BLaER1 treated with 17β-estradiol and CSF1 and Interleukin-3, amounts not matched to agents 10 nM and 100 nM (cell line): Measurements from ENCODE around the gene CCR8.

Experiments used
- H3K27ac ChIP-seq, 11 experiments: shearing (Covaris generic); formaldehyde crosslinking; 2 replicates each; pipeline ENCODE4 v1.8.1; 2022
- H3K27me3 ChIP-seq, 11 experiments: shearing (Covaris generic); formaldehyde crosslinking; 2 replicates each; pipeline ENCODE4 v1.8.1; 2022
- H3K36me3 ChIP-seq, 11 experiments: shearing (Covaris generic); formaldehyde crosslinking; 2 replicates each; pipeline ENCODE4 v1.8.1; 2022
- H3K4me1 ChIP-seq, 10 experiments: shearing (Covaris generic); formaldehyde crosslinking; 2 replicates each; pipeline ENCODE4 v1.8.1; 2022
- H3K4me2 ChIP-seq, 11 experiments: shearing (Covaris generic); formaldehyde crosslinking; 2 replicates each; pipeline ENCODE4 v1.8.1; 2022
- H3K4me3 ChIP-seq, 10 experiments: shearing (Covaris generic); formaldehyde crosslinking; 2 replicates each; pipeline ENCODE4 v1.8.1; 2022
- H3K9ac ChIP-seq, 11 experiments: shearing (Covaris generic); formaldehyde crosslinking; 2 replicates each; pipeline ENCODE4 v1.8.1; 2022
- H3K9me3 ChIP-seq, 11 experiments: shearing (Covaris generic); formaldehyde crosslinking; replicated peaks in 1 of 11; 2 replicates each; pipeline ENCODE4 v1.8.1; 2022
- H4K20me1 ChIP-seq, 11 experiments: shearing (Covaris generic); formaldehyde crosslinking; 2 replicates each; pipeline ENCODE4 v1.8.1; 2022
- Cebpa-rat ChIP-seq, 11 experiments: shearing (Covaris generic); IDR thresholded peaks; 2 replicates each; pipeline ENCODE4 v1.8.1; 2022

CCR8 gene

DNA sequence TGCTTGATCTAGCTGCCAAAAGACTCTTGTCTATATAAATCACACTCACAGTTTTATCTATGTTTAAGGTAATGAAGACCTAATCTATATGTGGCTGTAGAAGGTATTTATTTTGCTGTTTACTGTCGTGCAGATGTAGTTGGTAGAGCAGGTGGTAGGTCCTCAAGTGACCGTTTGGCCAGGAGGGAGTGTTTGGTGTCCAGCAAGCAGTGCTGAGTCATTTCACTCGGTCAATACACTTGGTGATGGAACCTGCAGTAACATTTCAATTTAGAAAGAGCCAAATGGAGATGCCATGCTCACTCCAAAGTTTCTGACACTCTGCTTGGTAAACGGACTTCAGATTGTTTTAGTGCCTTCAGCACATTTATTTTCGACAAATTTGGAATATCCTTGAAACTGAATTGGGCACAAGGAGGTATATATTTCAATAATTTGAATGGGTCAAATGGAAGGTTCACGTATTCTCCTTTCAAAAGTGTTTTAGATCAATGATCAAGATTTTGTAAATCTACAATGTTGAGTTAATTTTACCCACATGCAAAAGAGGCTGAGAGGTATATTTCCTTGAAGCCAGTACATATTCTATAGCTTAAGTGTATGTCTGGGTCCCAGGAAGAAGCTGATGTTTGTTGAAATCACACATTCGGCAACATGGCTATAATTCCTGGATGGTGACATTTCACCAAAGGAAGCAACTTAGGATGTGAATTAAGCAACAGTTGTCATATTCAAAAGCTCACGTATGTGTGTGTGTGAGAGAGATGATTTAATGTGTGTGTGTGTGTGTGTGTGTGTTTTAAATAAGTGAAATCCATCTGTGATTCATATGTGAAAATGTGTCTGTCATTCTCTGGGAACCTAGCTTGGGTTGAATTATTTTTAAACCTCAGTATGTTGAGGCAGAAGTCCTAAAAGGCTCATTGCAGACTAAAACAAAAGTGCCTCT lies 42.0 kb upstream of the CCR8 start:
- no peaks in the 10 kb centered on the region for H3K36me3 ChIP-seq
- H4K20me1 ChIP-seq, result no peaks in the 10 kb centered on the region; a peak in 1 of 22 replicates
- H3K9me3 ChIP-seq, result no peaks in the 10 kb centered on the region
- peak overlapping the region in 4 of 11 experiments; percentile 5 to 56 (median 10); a peak in 2 of 22 replicates for H3K4me2 ChIP-seq
- TF ChIP-seq Cebpa-rat (IDR thresholded peaks at IDR 0.05), result no peak
- H3K4me1 ChIP-seq, result peaks cover 28 to 64% (median 37%) of the 10 kb centered on the region in 10 experiments
- H3K9ac ChIP-seq, result 0 out of 22 replicates have a peak overlapping the region, but pooled peaks of 2 of the 11 experiments have one; percentile 17 to 25
- H3K27me3 ChIP-seq, result no peaks in the 10 kb centered on the region
- H3K4me3 ChIP-seq, result no peak overlapping the region
- H3K27ac ChIP-seq, result no peak overlapping the region

- peak overlapping the region; percentile 18 to 75 (median 46); a peak in 20 of 22 replicates for H3K4me2 ChIP-seq
- no peaks in the 10 kb centered on the region for H3K9me3 ChIP-seq
- no peaks in the 10 kb centered on the region for H3K27me3 ChIP-seq
- TF ChIP-seq Cebpa-rat (IDR thresholded peaks at IDR 0.05), result no peak
- H3K4me3 ChIP-seq, result no peak overlapping the region
- no peaks in the 10 kb centered on the region for H3K36me3 ChIP-seq
- H3K9ac ChIP-seq, result peak overlapping the region in 1 of 11 experiments; percentile 17; a peak in 2 of 22 replicates
- no peaks in the 10 kb centered on the region; a peak in 1 of 22 replicates for H4K20me1 ChIP-seq
- H3K4me1 ChIP-seq, result peaks cover 28 to 58% (median 37%) of the 10 kb centered on the region in 10 experiments
- peak overlapping the region in 5 of 11 experiments; percentile 30 to 54 (median 45); a peak in 9 of 22 replicates for H3K27ac ChIP-seq
These were observed 41.2 kb upstream of the CCR8 start for GRCh38 chr3:39288300-39288808.

GRCh38 chr3:39289107-39289506 lies 40.4 kb upstream of the CCR8 start:
- Histone ChIP-seq H3K27ac (peak overlapping the region in 4 of 11 experiments; percentile 30 to 46 (median 40); a peak in 6 of 22 replicates), H3K9ac (peak overlapping the region in 1 of 11 experiments; percentile 0; a peak in 2 of 22 replicates), H3K9me3 (no peaks in the 10 kb centered on the region), H3K4me3 (no peak overlapping the region), H4K20me1 (no peaks in the 10 kb centered on the region; a peak in 1 of 22 replicates), H3K4me2 (peak overlapping the region in 9 of 11 experiments; percentile 24 to 75 (median 56); a peak in 17 of 22 replicates), H3K27me3 (no peaks in the 10 kb centered on the region), H3K36me3 (no peaks in the 10 kb centered on the region), H3K4me1 (peaks cover 26 to 55% (median 34%) of the 10 kb centered on the region in 10 experiments)
- no peak for TF ChIP-seq Cebpa-rat (IDR thresholded peaks at IDR 0.05)

- H3K9ac ChIP-seq, result peak overlapping the region in 6 of 11 experiments; percentile 4 to 34 (median 16); a peak in 2 of 22 replicates
- H4K20me1 ChIP-seq, result no peaks in the 10 kb centered on the region; a peak in 1 of 22 replicates
- H3K4me1 ChIP-seq, result peaks cover 15 to 43% (median 27%) of the 10 kb centered on the region in 10 experiments; a peak in 19 of 20 replicates
These were observed 39.3 kb upstream of the CCR8 start for GRCh38 chr3:39290255-39290654.

GRCh38 chr3:39291903-39292329 lies 37.6 kb upstream of the CCR8 start:
- Histone ChIP-seq H3K36me3 (no peaks in the 10 kb centered on the region), H3K9me3 (0 out of 22 replicates have a peak, but pooled peaks cover 0 to 2% (median 0%) of the 10 kb centered on the region in 11 experiments), H3K27me3 (no peaks in the 10 kb centered on the region), H3K27ac (no peak overlapping the region), H3K4me2 (no peak overlapping the region), H3K4me3 (no peak overlapping the region), H3K9ac (no peak overlapping the region), H4K20me1 (no peaks in the 10 kb centered on the region; a peak in 1 of 22 replicates), H3K4me1 (peaks cover 11 to 33% (median 24%) of the 10 kb centered on the region in 10 experiments; a peak in 18 of 20 replicates)
- TF ChIP-seq Cebpa-rat (IDR thresholded peaks at IDR 0.05), result no peak

More at GRCh38 chr3:39290255-39290654, 39.3 kb upstream of the CCR8 start:
- TF ChIP-seq Cebpa-rat (IDR thresholded peaks at IDR 0.05), result no peak
- H3K27ac ChIP-seq, result peak overlapping the region in 3 of 11 experiments; percentile 4 to 36 (median 17); a peak in 4 of 22 replicates
- H3K27me3 ChIP-seq, result no peaks in the 10 kb centered on the region
- no peaks in the 10 kb centered on the region for H3K36me3 ChIP-seq
- H3K4me3 ChIP-seq, result no peak overlapping the region
- H3K9me3 ChIP-seq, result no peaks in the 10 kb centered on the region
- peak overlapping the region in 4 of 11 experiments; percentile 20 to 31 (median 24); a peak in 7 of 22 replicates for H3K4me2 ChIP-seq

DNA sequence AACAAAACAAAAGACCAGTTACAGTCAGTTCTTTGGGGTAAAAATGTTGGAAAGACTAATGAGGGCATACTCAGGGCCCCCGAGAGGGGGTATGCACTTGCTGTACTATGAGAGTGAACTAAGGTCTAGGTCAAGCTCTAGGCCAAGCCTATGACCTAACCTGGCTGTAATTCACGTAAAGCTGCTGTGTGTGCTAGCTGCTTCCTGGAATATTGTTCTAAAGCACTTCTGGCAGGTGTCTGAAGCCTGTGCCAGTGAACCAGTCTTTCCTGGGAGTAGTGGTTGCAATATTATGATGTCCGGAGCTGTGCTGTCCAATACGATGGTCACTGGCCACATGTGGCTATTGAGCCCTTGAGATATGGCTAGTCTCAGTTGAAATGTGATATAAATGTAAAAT lies 36.5 kb upstream of the CCR8 start:
- H3K27me3 ChIP-seq, result no peaks in the 10 kb centered on the region
- H3K27ac ChIP-seq, result no peak overlapping the region
- no peaks in the 10 kb centered on the region; a peak in 1 of 22 replicates for H4K20me1 ChIP-seq
- no peak overlapping the region for H3K4me2 ChIP-seq
- H3K36me3 ChIP-seq, result no peaks in the 10 kb centered on the region
- peaks cover 2 to 13% (median 7%) of the 10 kb centered on the region in 11 experiments for H3K9me3 ChIP-seq
- no peak overlapping the region for H3K4me3 ChIP-seq
- H3K9ac ChIP-seq, result no peak overlapping the region
- peaks cover 9 to 28% (median 21%) of the 10 kb centered on the region in 10 experiments; a peak in 18 of 20 replicates for H3K4me1 ChIP-seq
- no peak for TF ChIP-seq Cebpa-rat (IDR thresholded peaks at IDR 0.05)

GRCh38 chr3:39294446-39295183 lies 34.9 kb upstream of the CCR8 start:
- no peaks in the 10 kb centered on the region for H3K27me3 ChIP-seq
- no peak overlapping the region for H3K4me3 ChIP-seq
- peaks cover 0 to 16% (median 8%) of the 10 kb centered on the region in 10 experiments; a peak in 13 of 20 replicates for H3K4me1 ChIP-seq

DNA sequence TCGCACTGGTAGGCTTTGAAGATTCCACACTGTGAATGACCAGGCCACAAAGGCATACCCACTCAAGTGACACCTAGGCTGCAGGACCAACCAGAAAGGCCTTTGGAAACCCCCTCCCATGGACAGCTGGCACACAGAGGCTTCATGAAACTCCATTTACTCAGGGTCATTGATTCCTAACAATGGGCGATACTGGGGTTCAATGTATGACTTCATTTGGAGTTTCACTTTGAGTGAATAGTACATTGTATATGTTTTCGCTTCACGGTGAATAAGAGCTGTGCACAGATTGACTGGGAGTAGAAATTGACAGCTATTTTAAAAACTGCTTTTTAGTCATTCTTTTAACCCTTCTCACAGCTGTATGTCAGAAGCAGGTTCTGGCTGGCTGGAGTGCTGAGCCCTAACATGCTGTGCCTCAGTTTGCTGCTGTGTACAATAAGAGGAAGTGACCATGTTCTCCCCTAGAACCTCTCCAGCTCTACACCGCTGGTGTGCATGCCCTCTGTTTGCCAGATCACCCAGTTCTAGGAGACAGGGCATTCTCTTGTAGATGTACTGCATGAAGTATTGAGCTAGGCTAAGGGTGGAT lies 34.2 kb upstream of the CCR8 start:
- no peak for TF ChIP-seq Cebpa-rat (IDR thresholded peaks at IDR 0.05)
- no peak overlapping the region for H3K27ac ChIP-seq
- no peak overlapping the region for H3K9ac ChIP-seq
- no peak overlapping the region for H3K4me2 ChIP-seq
- H3K9me3 ChIP-seq, result peaks cover 26 to 36% (median 30%) of the 10 kb centered on the region in 11 experiments
- H3K27me3 ChIP-seq, result no peaks in the 10 kb centered on the region
- H3K36me3 ChIP-seq, result no peaks in the 10 kb centered on the region
- H4K20me1 ChIP-seq, result no peaks in the 10 kb centered on the region; a peak in 1 of 22 replicates
- H3K4me3 ChIP-seq, result no peak overlapping the region
- peaks cover 0 to 9% (median 2%) of the 10 kb centered on the region in 10 experiments; a peak in 11 of 20 replicates for H3K4me1 ChIP-seq

More at GRCh38 chr3:39294446-39295183, 34.9 kb upstream of the CCR8 start:
- Histone ChIP-seq H3K9me3 (peaks cover 19 to 29% (median 23%) of the 10 kb centered on the region in 11 experiments), H3K27ac (no peak overlapping the region), H3K4me2 (no peak overlapping the region; a peak in 1 of 22 replicates), H4K20me1 (no peaks in the 10 kb centered on the region; a peak in 1 of 22 replicates), H3K36me3 (no peaks in the 10 kb centered on the region), H3K9ac (no peak overlapping the region)
- TF ChIP-seq Cebpa-rat (IDR thresholded peaks at IDR 0.05), result no peak
